Measurements from ENCODE around the gene ORM1. TPM values are rescaled to one million over a fixed set of nuclear protein-coding genes. Genes with fewer than 3 reads are reported as not detected.

ORM1 gene
- total RNA-seq, 1 experiment from 2014 or later: not detected

- DNase-seq (ENCODE audit: unreplicated experiment): peak; percentile 70
- intact Hi-C loops (cut with micrococcal nuclease): no loop called here
- BruUV-seq (replicated peaks): no TSS peak
- TF ChIP-seq CTCF (IDR thresholded peaks at IDR 0.05; ENCODE audit: unreplicated experiment): no peak
- H3K36me3 Mint-ChIP-seq (ENCODE audit: insufficient read depth, unreplicated experiment): peaks cover 6% of the 10 kb centered on the region
- peak overlapping the region; percentile 73 for H3K27ac Mint-ChIP-seq (ENCODE audit: low read depth, unreplicated experiment)
- H3K27me3 Mint-ChIP-seq (ENCODE audit: insufficient read depth, unreplicated experiment): no peaks in the 10 kb centered on the region
- H3K9me3 Mint-ChIP-seq (ENCODE audit: unreplicated experiment): no peaks in the 10 kb centered on the region
- H3K4me1 Mint-ChIP-seq (ENCODE audit: insufficient read depth, unreplicated experiment): peaks cover 29% of the 10 kb centered on the region
- H3K4me3 Mint-ChIP-seq (ENCODE audit: unreplicated experiment): no peak overlapping the region
- CTCF ChIA-PET: interaction anchor here (0.6 to 1.4 kb wide), 2 partner anchors 11 to 27 kb away, joined by 3 to 4 read pairs; no protein-coding TSS in a partner anchor
- POLR2A ChIA-PET: interaction anchor here (0.7 kb wide), 1 partner anchor 13 kb away, joined by 3 read pairs; no protein-coding TSS in a partner anchor
Observed at GRCh38 chr9:114366334-114367128, 43.6 kb downstream of the ORM1 start.

GRCh38 chr9:114367366-114367765 is 44.5 kb downstream of the ORM1 start:
- no peaks in the 10 kb centered on the region for H3K36me3 Mint-ChIP-seq (ENCODE audit: insufficient read depth, unreplicated experiment)
- CTCF ChIA-PET: interaction anchor here (0.6 to 1.4 kb wide), 4 partner anchors 10 to 39 kb away, joined by 3 to 4 read pairs (median 3); no protein-coding TSS in a partner anchor
- H3K4me1 Mint-ChIP-seq (ENCODE audit: insufficient read depth, unreplicated experiment): peaks cover 36% of the 10 kb centered on the region
- POLR2A ChIA-PET: interaction anchor here (0.5 to 0.7 kb wide), 2 partner anchors 14 to 23 kb away, joined by 3 read pairs; no protein-coding TSS in a partner anchor
- H3K4me3 Mint-ChIP-seq (ENCODE audit: unreplicated experiment): no peak overlapping the region
- no TSS peak for BruUV-seq (replicated peaks)
- intact Hi-C loops (cut with micrococcal nuclease): no loop called here
- DNase-seq (ENCODE audit: unreplicated experiment): no peak
- TF ChIP-seq CTCF (IDR thresholded peaks at IDR 0.05; ENCODE audit: unreplicated experiment): no peak
- peak overlapping the region; percentile 73 for H3K27ac Mint-ChIP-seq (ENCODE audit: low read depth, unreplicated experiment)
- no peaks in the 10 kb centered on the region for H3K9me3 Mint-ChIP-seq (ENCODE audit: unreplicated experiment)
- H3K27me3 Mint-ChIP-seq (ENCODE audit: insufficient read depth, unreplicated experiment): no peaks in the 10 kb centered on the region

GRCh38 chr9:114367772-114368569 is 45.1 kb downstream of the ORM1 start:
- H3K27ac Mint-ChIP-seq (ENCODE audit: low read depth, unreplicated experiment): no peak overlapping the region
- intact Hi-C loops (cut with micrococcal nuclease): no loop called here
- no peak for TF ChIP-seq CTCF (IDR thresholded peaks at IDR 0.05; ENCODE audit: unreplicated experiment)
- H3K4me1 Mint-ChIP-seq (ENCODE audit: insufficient read depth, unreplicated experiment): peaks cover 36% of the 10 kb centered on the region
- POLR2A ChIA-PET: interaction anchor here (0.5 to 1.7 kb wide), 2 partner anchors 17 to 23 kb away, joined by 3 to 6 read pairs; no protein-coding TSS in a partner anchor
- no peaks in the 10 kb centered on the region for H3K36me3 Mint-ChIP-seq (ENCODE audit: insufficient read depth, unreplicated experiment)
- DNase-seq (ENCODE audit: unreplicated experiment): no peak
- CTCF ChIA-PET: interaction anchor here (0.6 to 1.3 kb wide), 5 partner anchors 17 to 38 kb away, joined by 3 to 4 read pairs (median 3); no protein-coding TSS in a partner anchor
- no peaks in the 10 kb centered on the region for H3K27me3 Mint-ChIP-seq (ENCODE audit: insufficient read depth, unreplicated experiment)
- BruUV-seq (replicated peaks): no TSS peak
- H3K9me3 Mint-ChIP-seq (ENCODE audit: unreplicated experiment): no peaks in the 10 kb centered on the region
- no peak overlapping the region for H3K4me3 Mint-ChIP-seq (ENCODE audit: unreplicated experiment)
